ENCODE results near the gene IGFBP7. TPM values are rescaled to one million over a fixed set of nuclear protein-coding genes. Genes with fewer than 3 reads are reported as not detected.
A peak's percentile ranks its signal among the peaks of the same experiment; 100 is the strongest.

The IGFBP7 gene
- total RNA-seq, 1 donor from 2014 or later = 769 TPM

DNA sequence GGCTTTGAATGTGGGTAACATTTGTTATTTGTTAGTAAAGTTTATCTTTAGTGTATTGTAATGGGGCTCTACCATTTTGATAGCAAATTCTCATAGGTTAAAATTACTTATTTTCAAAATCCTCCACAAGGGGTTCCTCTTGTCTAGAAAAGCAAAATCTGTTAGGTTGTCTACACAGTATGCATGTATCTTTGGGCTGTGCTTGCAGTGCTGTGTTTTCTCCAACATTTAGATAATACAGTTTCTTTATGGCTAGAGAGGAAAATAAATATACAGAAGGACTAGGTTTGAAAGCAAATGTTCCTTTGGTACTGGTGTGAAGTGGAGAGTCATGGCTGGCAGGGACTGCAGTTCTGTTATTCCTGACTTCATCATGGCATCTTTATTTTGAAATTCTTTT lies 91.2 kb downstream of the IGFBP7 start:
- DNase-seq (no peak), ATAC-seq (ENCODE audit: poor library complexity) (peak; percentile 10)
- intact Hi-C loops (cut with DNase I) = no loop called here

DNA sequence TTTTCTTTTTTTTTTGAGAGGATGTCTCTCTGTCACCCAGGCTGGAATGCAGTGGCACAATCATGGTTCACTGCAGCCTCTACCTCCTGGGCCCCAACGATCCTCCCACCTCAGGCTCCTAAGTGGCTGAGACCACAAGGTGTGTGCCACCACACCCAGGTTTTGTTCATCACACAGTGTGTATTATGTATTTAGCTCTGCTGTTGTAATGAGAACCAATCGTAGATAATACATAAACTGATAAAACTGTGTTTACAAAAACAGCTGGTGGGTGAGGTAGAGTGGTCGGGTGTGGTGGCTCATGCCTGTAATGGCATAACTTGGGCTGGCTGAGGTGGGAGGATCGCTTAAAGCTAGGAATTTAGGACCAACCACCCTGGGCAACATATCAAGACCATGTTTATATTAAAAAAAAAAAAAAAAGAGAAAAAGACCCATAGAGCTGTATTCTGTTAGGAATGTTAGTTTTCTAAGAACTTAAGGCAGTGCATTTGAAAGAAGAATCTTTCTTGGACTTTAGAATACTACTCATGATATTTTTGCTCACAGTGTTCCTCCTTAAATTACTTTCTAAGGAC lies 96.6 kb downstream of the IGFBP7 start:
- intact Hi-C loops (cut with DNase I) = no loop called here
- DNase-seq = no peak
- ATAC-seq (ENCODE audit: poor library complexity) = no peak

DNA sequence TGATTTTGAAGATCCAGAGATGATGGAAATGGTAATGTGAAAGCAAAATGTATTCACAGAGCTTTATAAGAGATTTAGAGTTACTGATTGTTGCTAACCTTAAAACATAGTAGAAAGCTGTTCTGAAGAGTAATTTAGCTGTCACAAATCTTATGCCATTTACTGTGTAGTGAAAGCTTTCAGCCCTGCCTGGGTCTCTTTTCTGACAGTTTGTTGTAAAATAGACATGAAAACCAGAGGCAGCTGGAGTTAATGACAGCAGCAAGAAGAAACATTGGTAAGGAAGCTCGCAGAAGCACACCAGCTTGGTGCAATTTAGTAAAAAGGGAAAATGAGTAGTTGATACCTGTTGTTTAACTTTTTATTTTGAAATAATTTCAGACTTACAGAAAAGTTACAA lies 110.4 kb downstream of the IGFBP7 start:
- ATAC-seq (ENCODE audit: poor library complexity) (no peak), DNase-seq (no peak)
- intact Hi-C loops (cut with DNase I) = no loop called here

DNA sequence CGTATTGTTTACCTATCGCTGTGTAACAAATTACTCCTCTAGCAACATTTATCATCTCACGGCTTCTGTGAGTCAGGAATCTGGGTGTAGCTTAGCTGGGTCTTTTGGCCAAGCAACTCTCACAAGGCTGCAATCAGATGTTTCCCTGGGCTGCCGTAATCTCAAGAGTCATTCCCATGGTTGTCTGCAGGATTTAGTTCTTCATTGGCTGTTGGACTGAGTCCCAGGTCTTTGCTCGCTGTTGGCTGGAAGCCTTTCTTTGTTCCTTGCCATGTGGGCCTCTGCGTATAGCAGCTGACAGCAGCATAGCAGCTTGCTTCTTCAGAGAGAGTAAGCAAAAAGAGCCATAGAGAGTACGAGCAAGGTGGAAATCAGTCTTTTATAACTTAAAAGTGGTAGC lies 114.7 kb downstream of the IGFBP7 start:
- intact Hi-C loops (cut with DNase I) = no loop called here
- DNase-seq = peak; percentile 80
- peak; percentile 97 for ATAC-seq (ENCODE audit: poor library complexity)

DNA sequence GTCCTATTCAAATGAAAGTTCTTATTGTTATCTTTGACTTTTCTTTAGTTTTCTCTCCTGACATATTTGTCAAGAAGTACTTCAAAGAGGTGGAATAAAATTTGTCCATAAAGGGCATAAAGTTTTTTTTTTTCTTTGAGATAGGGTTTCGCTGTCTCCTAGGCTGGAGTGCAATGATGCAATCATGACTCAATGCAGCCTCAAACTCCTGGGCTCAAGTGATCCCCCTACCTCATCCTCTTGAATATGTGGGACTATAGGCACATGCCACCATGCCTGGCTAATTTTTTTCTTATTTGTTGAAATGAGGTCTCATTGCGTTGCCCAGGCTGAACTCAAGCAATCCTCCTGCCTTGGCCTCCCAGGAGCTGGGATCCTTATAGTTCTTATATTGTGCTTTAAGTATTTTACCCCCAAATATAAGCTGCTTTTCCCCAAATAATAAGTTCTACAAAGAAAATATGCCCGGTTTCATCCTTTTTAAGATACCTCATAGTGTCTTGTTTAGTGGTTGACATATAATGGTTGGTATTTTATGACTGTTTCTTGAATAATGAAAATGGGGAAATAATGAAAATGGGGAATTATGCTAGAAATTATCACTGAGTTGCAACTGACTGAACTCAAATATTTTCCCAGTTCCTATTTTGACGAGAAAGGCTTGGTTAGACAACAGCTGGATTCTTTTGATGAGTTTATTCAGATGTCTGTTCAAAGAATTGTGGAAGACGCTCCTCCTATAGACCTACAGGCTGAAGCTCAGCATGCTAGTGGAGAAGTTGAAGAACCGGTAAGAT lies 119.9 kb downstream of the IGFBP7 start:
- ATAC-seq (ENCODE audit: poor library complexity) (no peak), DNase-seq (no peak)
- intact Hi-C loops (cut with DNase I) = no loop called here

DNA sequence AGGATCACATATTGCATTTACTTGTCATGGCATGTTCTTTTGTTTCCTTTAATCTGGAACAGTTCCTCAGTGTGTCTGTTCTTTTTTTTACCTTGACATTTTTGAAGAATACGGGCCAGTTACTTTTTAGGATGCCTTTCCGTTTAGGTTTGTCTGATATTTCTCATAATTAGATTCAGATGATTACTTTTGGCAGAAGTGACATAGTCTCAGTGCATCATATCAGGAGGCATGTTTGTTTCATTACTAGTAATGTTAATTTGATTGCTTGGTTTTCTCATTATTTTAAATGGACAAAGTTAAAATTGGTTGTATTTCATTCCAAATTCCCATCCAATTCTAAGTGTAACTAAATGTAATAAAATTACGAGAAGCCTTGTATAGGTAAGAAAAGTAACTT lies 123.2 kb downstream of the IGFBP7 start:
- ATAC-seq (ENCODE audit: poor library complexity) = no peak
- no peak for DNase-seq
- intact Hi-C loops (cut with DNase I) = no loop called here

DNA sequence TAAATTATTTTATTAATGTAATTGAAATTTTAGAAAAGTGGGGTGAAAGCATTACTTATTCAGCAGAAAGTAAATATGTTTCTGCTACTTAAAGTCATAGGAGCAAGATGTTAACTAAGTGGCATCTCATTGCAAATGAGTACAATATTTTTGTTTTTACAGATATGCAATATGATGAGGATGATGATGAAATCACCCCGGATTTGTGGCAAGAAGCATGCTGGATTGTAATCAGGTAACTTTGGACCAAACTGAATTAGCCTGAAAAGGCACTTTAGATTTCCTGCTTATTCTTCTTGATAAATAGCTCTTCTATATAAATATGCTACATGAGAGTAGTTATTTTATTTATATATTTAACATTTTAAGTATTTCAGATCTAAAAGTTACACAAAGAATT lies 124.0 kb downstream of the IGFBP7 start:
- DNase-seq (no peak), ATAC-seq (ENCODE audit: poor library complexity) (no peak)
- intact Hi-C loops (cut with DNase I) = no loop called here

DNA sequence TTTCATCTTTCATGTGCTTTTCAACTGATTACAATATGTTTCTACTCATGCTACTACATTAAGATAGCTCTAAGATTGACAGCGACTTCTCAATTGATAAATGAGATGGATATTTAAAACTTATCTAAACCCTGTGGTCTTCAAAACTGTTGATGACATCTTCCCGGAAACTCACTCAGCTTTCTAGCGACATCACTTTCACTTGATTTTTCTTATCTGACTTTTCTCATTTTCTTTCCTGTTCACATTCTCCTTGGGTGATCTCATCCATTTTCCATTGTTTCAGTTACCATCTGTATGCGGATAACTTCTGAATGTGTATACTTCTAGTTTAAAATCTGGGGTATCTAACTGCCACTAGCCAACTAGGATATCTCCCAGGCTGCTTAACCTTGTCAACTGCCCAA lies 128.4 kb downstream of the IGFBP7 start:
- no peak for DNase-seq
- ATAC-seq (ENCODE audit: poor library complexity) = no peak
- intact Hi-C loops (cut with DNase I) = no loop called here

Other genes starting within 250 kb of the IGFBP7 start
- 24.0 TPM for gene REST, start 202.5 kb downstream of the IGFBP7 start, total RNA-seq
- gene NOA1, start 132.8 kb downstream of the IGFBP7 start, total RNA-seq = 11.5 TPM
- 71.6 TPM for gene POLR2B, start 131.5 kb downstream of the IGFBP7 start, total RNA-seq